Measurements from ENCODE around the gene SNRNP200.
A peak's percentile ranks its signal among the peaks of the same experiment; 100 is the strongest.

The SNRNP200 gene

DNA sequence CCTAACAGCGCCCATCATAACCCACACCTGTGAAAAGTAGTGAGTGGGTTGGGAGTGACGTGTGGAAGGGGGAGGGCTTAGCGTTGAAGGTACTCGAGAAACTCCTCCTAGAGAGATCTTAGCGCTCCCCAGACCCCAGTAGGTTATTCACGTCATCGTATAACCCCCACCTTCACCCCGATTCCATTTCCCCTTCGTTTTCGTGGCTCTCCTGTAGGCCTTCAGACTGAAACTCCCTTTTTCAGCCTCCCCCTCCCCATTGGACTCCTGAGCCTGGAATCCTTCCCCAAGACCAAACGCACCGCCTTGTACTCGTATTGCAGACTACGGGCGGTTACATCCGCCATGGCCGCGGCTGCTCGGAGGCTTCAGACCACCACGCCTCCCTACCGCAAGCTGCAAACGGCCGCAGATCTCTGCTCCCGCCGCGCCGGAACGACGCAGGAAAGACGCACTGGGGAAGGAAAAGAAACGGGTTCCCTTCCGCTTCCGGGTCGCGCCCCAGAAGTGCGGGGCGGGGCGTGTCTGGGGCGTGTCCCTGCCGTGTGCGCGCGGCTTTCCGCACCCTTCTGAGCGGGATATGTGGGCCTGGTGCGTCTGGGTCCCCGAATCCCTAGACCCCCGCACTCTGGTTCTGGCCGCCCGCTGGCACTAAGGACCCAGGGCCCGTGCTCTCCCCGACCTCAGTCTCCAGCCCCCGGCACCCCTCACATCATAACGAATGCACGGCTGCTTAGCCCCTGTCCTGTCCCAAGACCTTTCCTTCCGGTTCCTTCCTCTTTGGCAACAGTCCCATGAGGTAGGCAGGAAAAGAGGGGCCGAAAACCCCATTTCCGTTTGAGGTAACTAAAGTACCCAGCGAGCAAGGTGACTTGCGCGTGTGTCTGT lies at the start of gene SNRNP200:
Gene SNRNP200 (minus strand): TSS at position 456 of the 888 bp plus-strand sequence. CDS start 109 bp downstream, at position 347.
- peak; percentile 80 to 81 for DNase-seq (ENCODE audit: low spot score in 2 of 2)
- peaks cover 27% of the 10 kb centered on the region for H3K36me3 Mint-ChIP-seq
- H3K27me3 Mint-ChIP-seq = no peaks in the 10 kb centered on the region
- ATAC-seq (ENCODE audit: low read depth) = peak; percentile 93
- peaks cover 34% of the 10 kb centered on the region for H3K4me1 Mint-ChIP-seq
- no peaks in the 10 kb centered on the region for H3K9me3 Mint-ChIP-seq
- H3K4me3 Mint-ChIP-seq = peak within 1 kb of the TSS; percentile 99
- peak within 1 kb of the TSS; percentile 99 for H3K27ac Mint-ChIP-seq

DNA sequence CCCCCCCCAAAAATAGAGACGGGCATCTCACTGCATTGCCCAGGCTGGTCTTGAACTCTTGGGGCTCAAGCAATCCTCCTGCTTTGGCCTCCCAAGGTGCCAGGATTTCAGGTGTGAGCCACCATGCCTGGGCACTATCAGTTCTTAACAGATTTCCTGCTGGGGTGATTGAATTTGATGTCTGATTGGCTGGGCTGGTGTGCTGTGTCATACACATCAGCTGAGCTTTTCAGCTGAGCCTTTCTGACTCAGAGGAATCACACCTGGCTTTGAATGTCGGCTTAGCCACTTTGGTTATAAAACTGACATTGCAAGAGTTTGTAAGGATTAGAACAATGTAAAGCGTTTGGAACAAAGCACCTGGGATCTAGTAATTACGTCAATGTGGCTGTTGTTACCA lies 49.1 kb upstream of the SNRNP200 start:
- no peak overlapping the region for H3K27ac Mint-ChIP-seq
- ATAC-seq (ENCODE audit: low read depth) (no peak), DNase-seq (ENCODE audit: low spot score in 2 of 2) (no peak)
- H3K4me3 Mint-ChIP-seq = no peak overlapping the region
- no peaks in the 10 kb centered on the region for H3K27me3 Mint-ChIP-seq
- H3K4me1 Mint-ChIP-seq = peaks cover 2% of the 10 kb centered on the region
- H3K9me3 Mint-ChIP-seq = no peaks in the 10 kb centered on the region
- H3K36me3 Mint-ChIP-seq = no peaks in the 10 kb centered on the region

DNA sequence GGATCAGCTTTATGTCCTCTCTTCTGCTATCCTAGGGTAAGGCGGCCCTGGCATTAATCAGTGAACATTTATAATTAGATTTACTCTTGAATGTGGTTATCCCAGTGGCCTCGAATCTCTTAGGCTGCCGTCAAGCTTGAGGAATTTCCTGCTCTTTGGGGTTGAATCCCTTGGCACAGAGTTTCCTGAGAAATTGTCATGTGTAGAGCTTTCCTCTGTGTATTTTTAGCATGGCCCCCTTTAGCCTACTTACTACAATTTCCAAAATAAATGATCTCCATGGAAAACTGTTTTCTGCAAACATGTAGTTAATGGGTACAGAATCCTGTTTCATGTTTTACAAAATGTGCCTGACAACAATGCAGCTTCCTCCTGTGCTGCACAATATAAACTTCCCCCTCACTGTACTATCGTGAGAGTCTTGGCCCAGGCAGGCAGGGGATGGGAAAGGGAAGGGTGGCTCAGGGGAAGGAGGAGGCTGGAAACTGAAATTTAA lies 48.3 kb upstream of the SNRNP200 start:
- H3K27ac Mint-ChIP-seq = no peak overlapping the region
- H3K4me3 Mint-ChIP-seq = no peak overlapping the region
- DNase-seq (ENCODE audit: low spot score in 2 of 2) = no peak
- no peaks in the 10 kb centered on the region for H3K9me3 Mint-ChIP-seq
- peaks cover 2% of the 10 kb centered on the region for H3K4me1 Mint-ChIP-seq
- H3K27me3 Mint-ChIP-seq = no peaks in the 10 kb centered on the region
- ATAC-seq (ENCODE audit: low read depth) = no peak
- no peaks in the 10 kb centered on the region for H3K36me3 Mint-ChIP-seq

DNA sequence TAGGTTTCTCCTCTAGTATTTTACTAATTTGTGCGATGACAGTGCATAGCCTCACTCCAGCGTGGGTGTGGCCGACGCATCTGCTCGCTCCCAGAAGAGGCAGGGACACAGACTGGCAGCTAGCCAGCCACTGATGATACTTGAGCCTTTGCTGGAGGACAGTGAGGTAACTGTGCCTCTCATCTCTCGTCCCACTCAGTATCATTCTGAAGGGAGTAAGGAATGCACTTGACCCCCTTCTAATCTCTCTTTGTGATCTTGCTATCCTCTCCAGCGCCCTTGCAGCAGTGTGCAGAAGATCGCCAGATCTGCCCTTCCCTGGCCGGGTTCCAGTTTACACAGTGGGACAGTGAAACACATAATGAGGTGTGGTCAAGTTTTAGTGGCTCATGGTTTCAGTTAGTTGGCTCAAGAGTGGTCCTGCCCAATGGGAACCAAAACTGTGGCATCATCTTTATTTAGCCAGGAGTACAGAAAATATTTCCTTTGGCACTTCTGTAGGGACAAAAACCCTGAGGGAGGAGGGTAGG lies 47.8 kb upstream of the SNRNP200 start:
- Mint-ChIP-seq H3K27ac (no peak overlapping the region), H3K4me3 (no peak overlapping the region), H3K9me3 (no peaks in the 10 kb centered on the region), H3K27me3 (no peaks in the 10 kb centered on the region), H3K4me1 (peaks cover 2% of the 10 kb centered on the region), H3K36me3 (no peaks in the 10 kb centered on the region)
- DNase-seq (ENCODE audit: low spot score in 2 of 2) (no peak), ATAC-seq (ENCODE audit: low read depth) (no peak)

DNA sequence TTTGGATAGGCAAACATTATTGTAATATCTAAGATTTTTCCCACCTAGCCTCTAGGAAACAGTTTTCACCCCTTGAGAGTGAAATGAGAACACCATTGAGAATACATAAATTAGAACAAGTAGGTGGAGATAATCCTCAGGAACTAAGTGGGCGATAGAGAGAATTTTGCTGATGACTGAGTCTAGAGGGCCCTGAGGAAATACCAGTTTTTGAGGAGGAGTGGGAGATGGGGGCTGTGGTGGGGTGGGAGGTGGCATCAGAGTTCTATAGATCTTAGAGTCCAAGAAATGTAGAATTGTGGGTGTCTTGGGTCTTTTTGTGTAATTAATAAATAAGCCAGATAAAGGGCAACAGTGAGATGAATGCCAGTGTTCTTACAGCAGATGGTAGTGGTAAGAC lies 42.0 kb upstream of the SNRNP200 start:
- Mint-ChIP-seq H3K27me3 (no peaks in the 10 kb centered on the region), H3K27ac (no peak overlapping the region), H3K4me3 (no peak overlapping the region), H3K4me1 (peaks cover 18% of the 10 kb centered on the region), H3K9me3 (no peaks in the 10 kb centered on the region), H3K36me3 (no peaks in the 10 kb centered on the region)
- DNase-seq (ENCODE audit: low spot score in 2 of 2) = no peak
- no peak for ATAC-seq (ENCODE audit: low read depth)

DNA sequence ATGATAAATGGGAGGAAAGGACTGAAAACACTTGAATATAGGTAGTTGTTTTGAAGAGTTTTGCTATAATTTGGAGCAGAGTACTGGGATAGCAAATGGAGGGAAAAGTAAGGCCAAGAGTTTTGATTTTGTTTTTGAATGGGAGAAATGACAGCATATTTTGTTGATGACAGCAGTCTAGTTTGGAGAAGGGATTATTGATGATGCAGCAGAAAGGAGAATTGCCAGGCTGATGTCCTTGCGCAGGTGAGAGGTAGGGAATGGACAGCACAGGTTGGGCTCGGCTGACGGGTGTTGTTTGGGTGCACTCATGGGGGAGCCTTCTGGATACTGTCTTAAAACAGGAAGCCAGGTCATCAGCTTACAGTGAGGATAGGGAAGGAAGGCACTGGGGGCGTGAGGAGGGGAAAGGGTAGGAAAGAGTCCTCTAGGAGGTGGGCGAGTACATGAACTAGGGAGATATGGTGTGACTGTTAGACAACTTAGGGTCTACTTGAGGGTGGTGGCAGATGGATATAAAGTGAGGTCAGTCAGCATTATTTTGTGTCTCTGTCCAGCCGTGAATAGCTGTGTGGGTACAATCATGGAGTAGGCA lies 40.6 kb upstream of the SNRNP200 start:
- no peaks in the 10 kb centered on the region for H3K36me3 Mint-ChIP-seq
- H3K4me3 Mint-ChIP-seq = no peak overlapping the region
- no peaks in the 10 kb centered on the region for H3K27me3 Mint-ChIP-seq
- peaks cover 23% of the 10 kb centered on the region for H3K4me1 Mint-ChIP-seq
- DNase-seq (ENCODE audit: low spot score in 2 of 2) = no peak
- ATAC-seq (ENCODE audit: low read depth) = no peak
- H3K9me3 Mint-ChIP-seq = no peaks in the 10 kb centered on the region
- H3K27ac Mint-ChIP-seq = peak overlapping the region; percentile 4

DNA sequence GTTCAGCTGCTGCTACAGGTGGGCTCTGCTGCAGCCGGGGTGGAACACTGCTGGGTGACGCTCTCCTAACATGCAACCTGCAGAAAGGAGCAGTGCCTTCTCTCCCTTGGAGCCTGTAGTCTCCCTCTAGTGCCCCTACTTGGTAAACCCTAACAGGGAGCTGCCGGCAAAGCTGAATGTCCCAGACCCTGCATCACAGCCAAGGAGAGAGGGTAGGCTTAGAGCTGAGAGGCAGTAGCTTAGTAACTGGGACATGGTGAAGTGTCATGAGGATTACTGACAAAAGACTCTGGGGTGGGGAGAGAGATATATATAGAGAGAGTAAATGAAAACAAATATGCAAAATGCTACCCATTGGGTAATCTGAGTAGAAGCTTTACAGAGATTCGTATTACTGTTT lies 40.1 kb upstream of the SNRNP200 start:
- ATAC-seq (ENCODE audit: low read depth) = no peak
- no peaks in the 10 kb centered on the region for H3K9me3 Mint-ChIP-seq
- no peak overlapping the region for H3K4me3 Mint-ChIP-seq
- no peaks in the 10 kb centered on the region for H3K36me3 Mint-ChIP-seq
- peak overlapping the region; percentile 4 for H3K27ac Mint-ChIP-seq
- no peaks in the 10 kb centered on the region for H3K27me3 Mint-ChIP-seq
- DNase-seq (ENCODE audit: low spot score in 2 of 2) = no peak
- H3K4me1 Mint-ChIP-seq = peaks cover 23% of the 10 kb centered on the region

DNA sequence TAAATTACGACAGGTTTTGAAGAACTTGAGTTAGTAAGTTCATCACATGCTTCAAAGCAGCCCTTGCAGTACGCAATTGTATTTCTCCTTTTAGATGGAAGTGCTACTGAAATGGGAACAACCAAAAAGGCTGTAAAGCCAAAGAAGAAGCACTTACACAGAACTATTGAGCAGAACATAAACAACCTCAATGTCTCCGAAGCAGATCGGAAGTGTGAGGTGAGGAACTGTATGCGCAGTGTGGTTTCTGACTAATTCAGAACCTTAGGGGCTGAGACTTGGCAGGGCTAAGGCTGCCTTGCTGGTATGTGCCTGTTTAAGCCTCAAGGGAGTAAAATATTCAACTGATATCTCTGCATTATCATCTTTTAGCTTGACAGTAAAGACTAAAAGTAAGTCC lies 38.7 kb upstream of the SNRNP200 start:
- Mint-ChIP-seq H3K9me3 (no peaks in the 10 kb centered on the region), H3K4me1 (peaks cover 23% of the 10 kb centered on the region), H3K27me3 (no peaks in the 10 kb centered on the region), H3K4me3 (peak overlapping the region; percentile 25), H3K27ac (peak overlapping the region; percentile 80), H3K36me3 (no peaks in the 10 kb centered on the region)
- DNase-seq (ENCODE audit: low spot score in 2 of 2) (peak in 1 of 2 donors; percentile 37), ATAC-seq (ENCODE audit: low read depth) (peak; percentile 97)

DNA sequence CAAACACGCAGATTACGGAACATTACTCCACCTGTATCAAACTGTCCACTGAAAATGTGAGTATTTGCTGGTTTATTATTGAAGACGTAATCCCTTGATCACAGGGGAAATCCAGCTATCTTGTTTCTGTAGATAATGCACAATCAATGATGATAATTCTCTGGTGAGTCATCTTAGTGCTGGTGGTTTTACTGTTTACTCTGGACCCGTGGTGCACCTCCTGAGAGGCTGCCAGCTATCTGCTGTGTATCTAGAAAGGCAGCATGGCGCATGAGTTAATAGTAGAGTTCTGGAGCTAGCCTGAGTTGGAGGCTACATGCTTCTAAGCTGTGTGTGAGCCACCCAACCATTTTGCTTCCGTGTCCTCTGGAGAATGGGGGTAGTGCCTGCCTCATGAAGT lies 36.7 kb upstream of the SNRNP200 start:
- H3K36me3 Mint-ChIP-seq = no peaks in the 10 kb centered on the region
- peak overlapping the region; percentile 43 for H3K4me3 Mint-ChIP-seq
- peaks cover 32% of the 10 kb centered on the region for H3K4me1 Mint-ChIP-seq
- peak overlapping the region; percentile 72 for H3K27ac Mint-ChIP-seq
- ATAC-seq (ENCODE audit: low read depth) (no peak), DNase-seq (ENCODE audit: low spot score in 2 of 2) (no peak)
- H3K27me3 Mint-ChIP-seq = no peaks in the 10 kb centered on the region
- H3K9me3 Mint-ChIP-seq = no peaks in the 10 kb centered on the region

DNA sequence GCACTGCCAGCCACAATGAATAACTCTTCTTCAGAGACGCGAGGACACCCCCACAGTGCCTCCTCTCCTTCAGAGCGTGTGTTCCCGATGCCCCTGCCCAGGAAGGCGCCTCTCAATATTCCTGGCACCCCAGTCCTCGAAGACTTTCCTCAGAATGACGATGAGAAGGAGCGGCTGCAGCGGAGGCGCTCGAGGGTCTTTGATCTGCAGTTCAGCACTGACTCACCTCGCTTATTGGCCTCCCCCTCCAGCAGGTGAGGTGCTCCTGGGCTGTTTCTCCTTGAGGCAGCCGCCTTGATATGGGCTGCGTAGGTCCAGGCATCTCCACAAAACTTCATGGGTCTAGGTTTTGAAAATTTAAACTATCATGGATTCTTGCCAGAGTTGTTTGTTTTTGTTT lies 36.3 kb upstream of the SNRNP200 start:
- no peak for DNase-seq (ENCODE audit: low spot score in 2 of 2)
- no peaks in the 10 kb centered on the region for H3K36me3 Mint-ChIP-seq
- H3K27ac Mint-ChIP-seq = peak overlapping the region; percentile 72
- H3K9me3 Mint-ChIP-seq = no peaks in the 10 kb centered on the region
- peak overlapping the region; percentile 43 for H3K4me3 Mint-ChIP-seq
- no peaks in the 10 kb centered on the region for H3K27me3 Mint-ChIP-seq
- ATAC-seq (ENCODE audit: low read depth) = no peak
- peaks cover 36% of the 10 kb centered on the region for H3K4me1 Mint-ChIP-seq

DNA sequence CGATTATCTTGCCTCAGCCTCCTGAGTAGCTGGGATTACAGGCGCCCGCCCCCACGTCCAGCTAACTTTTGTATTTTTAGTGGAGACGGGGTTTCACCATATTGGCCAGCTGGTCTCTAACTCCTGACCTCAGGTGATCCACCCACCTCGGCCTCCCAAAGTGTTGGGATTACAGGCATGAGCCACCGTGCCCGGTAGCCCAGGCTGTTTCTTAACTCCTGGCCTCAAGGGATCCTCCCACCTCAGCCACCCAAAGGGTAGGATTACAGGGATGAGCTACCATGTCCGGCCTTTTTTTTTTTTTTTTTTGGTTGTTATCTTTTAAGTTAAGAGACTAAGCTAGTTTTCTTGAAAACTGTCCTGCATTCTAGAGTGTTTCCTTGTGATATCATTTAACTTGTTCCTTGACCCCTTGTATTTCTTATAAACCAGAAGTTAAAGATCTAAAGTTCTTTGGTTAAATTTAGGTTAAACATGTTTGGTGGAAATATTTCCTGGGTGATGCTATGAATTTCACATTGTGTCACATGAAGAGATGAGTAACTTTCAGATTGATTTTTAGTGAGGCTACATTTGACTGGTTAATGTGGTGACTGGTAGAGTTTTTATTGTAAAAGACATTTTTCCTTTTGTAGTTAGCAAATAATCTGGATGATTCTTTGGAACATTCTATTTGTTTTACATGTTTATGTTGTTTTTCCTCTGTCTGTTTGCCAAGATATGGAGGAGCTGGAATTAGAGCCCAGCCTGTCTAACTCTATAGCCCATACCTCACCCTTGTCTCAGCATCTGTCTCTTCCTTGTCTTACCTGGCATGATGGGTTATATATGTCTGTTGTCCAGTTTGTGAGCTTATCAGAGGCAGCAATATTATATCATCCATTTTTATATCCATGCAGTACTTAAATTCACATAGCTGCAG lies 35.4 kb upstream of the SNRNP200 start:
- ATAC-seq (ENCODE audit: low read depth) = no peak
- no peaks in the 10 kb centered on the region for H3K9me3 Mint-ChIP-seq
- H3K27me3 Mint-ChIP-seq = no peaks in the 10 kb centered on the region
- DNase-seq (ENCODE audit: low spot score in 2 of 2) = no peak
- peaks cover 43% of the 10 kb centered on the region for H3K4me1 Mint-ChIP-seq
- H3K36me3 Mint-ChIP-seq = no peaks in the 10 kb centered on the region
- H3K27ac Mint-ChIP-seq = peak overlapping the region; percentile 5
- H3K4me3 Mint-ChIP-seq = no peak overlapping the region

DNA sequence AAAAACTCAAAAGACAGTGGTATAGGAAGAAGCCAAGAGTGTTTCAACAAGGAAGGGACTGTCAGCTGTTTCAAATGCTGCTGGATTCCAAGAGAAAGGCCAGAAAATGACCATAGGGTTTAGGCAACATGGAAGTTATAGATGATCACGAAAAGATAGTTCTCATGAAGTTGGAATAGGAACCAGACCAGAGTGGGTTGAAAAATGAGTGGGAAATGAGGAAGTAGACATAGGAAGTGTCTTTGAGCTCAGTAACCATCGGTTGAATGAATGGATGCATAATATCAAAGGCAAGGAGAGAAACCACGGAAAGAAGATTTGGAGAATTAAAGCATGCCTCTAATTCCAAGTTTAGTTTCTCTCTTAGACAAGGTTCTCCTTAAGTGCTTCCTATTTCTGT lies 31.5 kb upstream of the SNRNP200 start:
- Mint-ChIP-seq H3K36me3 (no peaks in the 10 kb centered on the region), H3K4me1 (peaks cover 37% of the 10 kb centered on the region), H3K27me3 (no peaks in the 10 kb centered on the region), H3K9me3 (no peaks in the 10 kb centered on the region), H3K4me3 (no peak overlapping the region), H3K27ac (peak overlapping the region; percentile 78)
- ATAC-seq (ENCODE audit: low read depth) = no peak
- DNase-seq (ENCODE audit: low spot score in 2 of 2) = no peak

DNA sequence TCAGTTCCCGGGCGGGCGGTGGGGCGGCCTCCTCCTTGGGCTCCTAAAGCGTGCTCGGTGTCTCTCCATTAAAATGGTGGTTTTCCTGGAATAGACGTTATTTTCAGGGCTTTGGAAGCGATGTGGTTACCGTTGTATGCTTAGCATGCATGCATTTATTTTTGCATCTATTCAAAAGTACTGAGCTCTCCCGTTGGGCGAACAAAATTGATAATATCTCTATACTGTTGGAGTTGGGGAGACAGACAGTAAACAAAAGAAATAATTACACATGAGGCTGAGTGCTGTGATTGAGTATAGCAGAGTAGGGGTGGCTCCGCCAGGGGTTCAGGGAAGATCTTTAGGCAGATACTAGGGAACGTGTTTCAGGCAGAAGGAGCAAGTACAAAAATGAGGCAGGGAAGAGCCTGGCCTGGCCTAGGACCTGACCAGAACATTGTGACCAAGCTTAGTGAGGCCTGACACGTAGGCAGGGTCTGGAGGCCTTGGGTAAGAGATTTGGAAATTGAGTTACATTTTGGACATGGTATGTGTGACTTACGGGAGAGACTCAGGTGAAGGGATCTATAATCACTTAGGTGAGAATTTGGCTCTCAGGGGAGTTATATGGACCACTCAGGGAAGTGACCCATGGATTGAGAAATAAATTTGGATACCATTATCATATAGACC lies 30.9 kb upstream of the SNRNP200 start:
- DNase-seq (ENCODE audit: low spot score in 2 of 2) (no peak), ATAC-seq (ENCODE audit: low read depth) (no peak)
- no peaks in the 10 kb centered on the region for H3K27me3 Mint-ChIP-seq
- no peaks in the 10 kb centered on the region for H3K9me3 Mint-ChIP-seq
- peaks cover 37% of the 10 kb centered on the region for H3K4me1 Mint-ChIP-seq
- H3K27ac Mint-ChIP-seq = peak overlapping the region; percentile 78
- H3K36me3 Mint-ChIP-seq = no peaks in the 10 kb centered on the region
- H3K4me3 Mint-ChIP-seq = peak overlapping the region; percentile 83
